Measurements from ENCODE around the gene NDUFS2.

DNA sequence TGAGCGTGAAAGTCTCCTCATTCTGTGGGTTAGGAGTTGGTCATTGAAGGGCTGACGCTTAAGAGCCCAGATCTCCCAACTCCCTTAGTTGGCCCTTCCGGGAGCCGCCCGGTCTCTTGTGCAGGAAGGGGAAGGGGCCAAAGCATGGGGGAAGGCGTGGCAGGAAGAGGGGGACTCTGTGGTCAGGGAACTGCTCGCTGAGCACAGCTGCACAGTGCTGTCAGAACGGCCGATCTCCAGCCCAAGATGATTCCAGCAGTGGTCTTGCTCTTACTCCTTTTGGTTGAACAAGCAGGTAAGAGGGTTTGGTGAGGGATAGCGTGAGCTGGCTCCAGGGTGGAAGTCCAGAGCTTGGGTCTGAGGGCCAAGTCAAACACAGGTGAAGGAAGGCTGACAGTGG lies 12.9 kb downstream of the NDUFS2 start, which contains the start of gene FCER1G:
- TF ChIP-seq POLR2AphosphoS5 (IDR thresholded peaks at IDR 0.05; ENCODE audit: low read depth, low read length) (no peak), TAF1 (IDR thresholded peaks at IDR 0.05; ENCODE audit: borderline replicate concordance, insufficient read depth, low read length) (no peak)
- TF ChIP-seq, protein P1, sequence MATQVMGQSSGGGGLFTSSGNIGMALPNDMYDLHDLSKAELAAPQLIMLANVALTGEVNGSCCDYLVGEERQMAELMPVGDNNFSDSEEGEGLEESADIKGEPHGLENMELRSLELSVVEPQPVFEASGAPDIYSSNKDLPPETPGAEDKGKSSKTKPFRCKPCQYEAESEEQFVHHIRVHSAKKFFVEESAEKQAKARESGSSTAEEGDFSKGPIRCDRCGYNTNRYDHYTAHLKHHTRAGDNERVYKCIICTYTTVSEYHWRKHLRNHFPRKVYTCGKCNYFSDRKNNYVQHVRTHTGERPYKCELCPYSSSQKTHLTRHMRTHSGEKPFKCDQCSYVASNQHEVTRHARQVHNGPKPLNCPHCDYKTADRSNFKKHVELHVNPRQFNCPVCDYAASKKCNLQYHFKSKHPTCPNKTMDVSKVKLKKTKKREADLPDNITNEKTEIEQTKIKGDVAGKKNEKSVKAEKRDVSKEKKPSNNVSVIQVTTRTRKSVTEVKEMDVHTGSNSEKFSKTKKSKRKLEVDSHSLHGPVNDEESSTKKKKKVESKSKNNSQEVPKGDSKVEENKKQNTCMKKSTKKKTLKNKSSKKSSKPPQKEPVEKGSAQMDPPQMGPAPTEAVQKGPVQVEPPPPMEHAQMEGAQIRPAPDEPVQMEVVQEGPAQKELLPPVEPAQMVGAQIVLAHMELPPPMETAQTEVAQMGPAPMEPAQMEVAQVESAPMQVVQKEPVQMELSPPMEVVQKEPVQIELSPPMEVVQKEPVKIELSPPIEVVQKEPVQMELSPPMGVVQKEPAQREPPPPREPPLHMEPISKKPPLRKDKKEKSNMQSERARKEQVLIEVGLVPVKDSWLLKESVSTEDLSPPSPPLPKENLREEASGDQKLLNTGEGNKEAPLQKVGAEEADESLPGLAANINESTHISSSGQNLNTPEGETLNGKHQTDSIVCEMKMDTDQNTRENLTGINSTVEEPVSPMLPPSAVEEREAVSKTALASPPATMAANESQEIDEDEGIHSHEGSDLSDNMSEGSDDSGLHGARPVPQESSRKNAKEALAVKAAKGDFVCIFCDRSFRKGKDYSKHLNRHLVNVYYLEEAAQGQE (IDR thresholded peaks at IDR 0.05; ENCODE audit: insufficient read depth in 1 of 2, low read depth in 2 of 2, low read length in 2 of 2): no peak

All from PFSK-1 (cell line).